Measurements from ENCODE around the gene SGSH.

GRCh38 chr17:80263253-80264204 lies 43.4 kb upstream of the SGSH start:
- TF ChIP-seq CTCF (IDR thresholded peaks at IDR 0.05; ENCODE audit: insufficient read depth, low read length, poor library complexity, severe bottlenecking) (no peak), EZH2phosphoT487 (conservative IDR thresholded peaks at IDR 0.05; ENCODE audit: low read length) (no peak)
